H1 (cell line): ENCODE data around the gene SEMA5B. TPM values are rescaled to one million over a fixed set of nuclear protein-coding genes. Genes with fewer than 3 reads are reported as not detected.

ENCODE experiments used
- HDAC6 ChIP-seq: IDR thresholded peaks from one replicate; pipeline ENCODE4 v1.7.1; 2012; ENCODE audit warnings: low read depth, mild to moderate bottlenecking, inconsistent platforms, low read length, moderate library complexity
- POLR2AphosphoS5 ChIP-seq: IDR thresholded peaks from 2 replicates; pipeline ENCODE4 v1.6.1; 2011; ENCODE audit warnings: low read depth, low read length
- SP4 ChIP-seq: IDR thresholded peaks from 2 replicates; pipeline ENCODE4 v1.6.1; 2012; ENCODE audit warnings: low read length, inconsistent platforms
- TEAD4 ChIP-seq: IDR thresholded peaks from 2 replicates; pipeline ENCODE4 v1.6.1; 2012; ENCODE audit warnings: low read depth, low read length, inconsistent platforms, mixed read lengths
- polyA plus RNA-seq, 7 experiments: library from polyadenylated mRNA; depleted of rRNA in 3 of 7; stranded (reverse) in 5 of 7; unstranded in 2 of 7; fragments of >200 nt in 5 of 7; fragments of 200-250 nt in 2 of 7; gene quantifications; 1 replicate in 5 of 7; 2 replicates in 1 of 7; 4 replicates in 1 of 7; pipeline versions ENCODE4 v1.2.1 to v1.2.3, GENCODE V29; 2011 to 2013; ENCODE audit warnings: missing spikeins in 2 of 7, mixed read lengths in 2 of 7
- total RNA-seq: library from RNA; stranded (reverse); fragmentation: NEBNext Ultra II Directional; extraction: Animal tissue kit (Norgen Biotek cat#: 25700); gene quantifications from 2 replicates; pipeline ENCODE4 v1.2.1, GENCODE V29; 2021

SEMA5B gene
- total and polyA plus RNA-seq, 2 of the 8 experiments (the other 6 are each of a cell fraction or from before 2014, with no cell fraction given) = 13.1 to 22.4 TPM

DNA sequence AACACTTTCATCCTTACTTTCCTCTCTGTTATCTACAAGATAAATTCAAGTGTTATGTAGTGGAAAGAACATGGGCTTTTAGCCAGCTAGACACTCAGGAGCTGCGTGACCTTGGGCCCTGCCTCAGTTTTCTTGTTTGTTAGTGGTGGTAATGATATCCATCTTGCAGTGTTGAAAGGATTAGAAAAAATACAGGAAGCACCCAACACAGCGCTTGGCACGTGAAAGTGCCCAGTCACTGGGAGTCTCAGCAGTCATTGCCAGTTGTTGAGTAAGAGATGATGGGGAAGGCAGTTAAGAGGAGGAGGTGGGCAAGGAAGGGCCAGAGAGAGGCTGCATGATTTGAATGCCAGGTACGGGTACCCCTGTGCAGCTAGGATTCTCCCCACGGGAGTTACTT lies 44.6 kb upstream of the SEMA5B start (continued):
- TF ChIP-seq TEAD4 (no peak), SP4 (no peak), POLR2AphosphoS5 (no peak), HDAC6 (no peak)
- TF ChIP-seq, all 59 proteins: peak for 0
